ENCODE data around the gene ELF5. TPM values are rescaled to one million over a fixed set of nuclear protein-coding genes. Genes with fewer than 3 reads are reported as not detected.

The ELF5 gene
- total and polyA plus RNA-seq, 2 donors (not counting 1 experiment from before 2014, with no cell fraction given) = not detected

- Histone ChIP-seq H3K9ac (ENCODE audit: low read length) (no peak overlapping the region), H3K27me3 (replicated peaks in 1 of 4; ENCODE audit: control extremely low read depth in 1 of 4, control insufficient read depth in 3 of 4, insufficient read depth in 4 of 4, low read length in 3 of 4) (peaks cover 0 to 4% (median 2%) of the 10 kb centered on the region in 4 experiments), H3K79me2 (ENCODE audit: control insufficient read depth, insufficient read depth, low read length) (no peaks in the 10 kb centered on the region), H2AFZ (ENCODE audit: insufficient read depth, low read depth, low read length, poor library complexity, severe bottlenecking) (no peak overlapping the region), H3K4me1 (ENCODE audit: control insufficient read depth in 2 of 2, insufficient read depth in 2 of 2, low read length in 2 of 2) (no peaks in the 10 kb centered on the region), H4K20me1 (ENCODE audit: control insufficient read depth, insufficient read depth, low read length, poor library complexity, severe bottlenecking) (no peaks in the 10 kb centered on the region), H3K36me3 (replicated peaks in 1 of 2; ENCODE audit: control extremely low read depth in 1 of 2, control insufficient read depth in 1 of 2, extremely low read depth in 1 of 2, insufficient read depth in 2 of 2, low read length in 1 of 2) (no peaks in the 10 kb centered on the region), H3K9me3 (ENCODE audit: control extremely low read depth in 1 of 3, control insufficient read depth in 2 of 3, insufficient read depth in 1 of 3, low read length in 2 of 3) (peaks cover 0 to 7% (median 0%) of the 10 kb centered on the region in 3 donors), H3K4me3 (ENCODE audit: control extremely low read depth in 1 of 5, extremely low read depth in 1 of 5, insufficient read depth in 1 of 5, low read depth in 2 of 5, low read length in 4 of 5) (no peak overlapping the region), H3K27ac (ENCODE audit: low read length in 2 of 2) (no peak overlapping the region), H3K4me2 (replicated peaks; ENCODE audit: low read depth, low read length, poor library complexity, severe bottlenecking) (no peak overlapping the region)
- CTCF ChIA-PET = interaction anchor here (0.8 kb wide), 1 partner anchor 19 kb away, joined by 4 read pairs; no protein-coding TSS in a partner anchor
- Mint-ChIP-seq H3K27ac (no peak overlapping the region), H3K4me3 (no peak overlapping the region), H3K27me3 (peaks cover 42% of the 10 kb centered on the region), H3K9me3 (ENCODE audit: insufficient read depth) (peaks cover 8% of the 10 kb centered on the region), H3K4me1 (no peaks in the 10 kb centered on the region)
- WGBS (ENCODE audit: insufficient coverage) = no CpG with 5 or more reads among the region's 1 CpG
- POLR2A ChIA-PET = no interaction called here
- DNase-seq (no peak), ATAC-seq (ENCODE audit: low read depth) (no peak)
- TF ChIP-seq EZH2 (IDR thresholded peaks at IDR 0.05; ENCODE audit: borderline replicate concordance, insufficient read depth, low read depth, low read length, poor library complexity, severe bottlenecking) = no peak
- intact Hi-C loops (cut with micrococcal nuclease) = no loop called here
Observed at GRCh38 chr11:34531663-34532062, 18.1 kb upstream of the ELF5 start.

GRCh38 chr11:34530545-34531234, 17.1 kb upstream of the ELF5 start:
- intact Hi-C loops (cut with micrococcal nuclease) = no loop called here
- H3K9me3 ChIP-seq (ENCODE audit: control extremely low read depth in 1 of 3, control insufficient read depth in 2 of 3, insufficient read depth in 1 of 3, low read length in 2 of 3) = peaks cover 0 to 7% (median 0%) of the 10 kb centered on the region in 3 donors
- H3K9ac ChIP-seq (ENCODE audit: low read length) = no peak overlapping the region
- DNase-seq (no peak), ATAC-seq (ENCODE audit: low read depth) (no peak)
- peaks cover 0 to 4% (median 2%) of the 10 kb centered on the region in 4 experiments for H3K27me3 ChIP-seq (replicated peaks in 1 of 4; ENCODE audit: control extremely low read depth in 1 of 4, control insufficient read depth in 3 of 4, insufficient read depth in 4 of 4, low read length in 3 of 4)
- no peak overlapping the region for H3K4me3 ChIP-seq (ENCODE audit: control extremely low read depth in 1 of 5, extremely low read depth in 1 of 5, insufficient read depth in 1 of 5, low read depth in 2 of 5, low read length in 4 of 5)
- 100% methylated on average over 1 of the region's 3 CpGs for WGBS (ENCODE audit: insufficient coverage)
- CTCF ChIA-PET = interaction anchor here (0.7 to 0.8 kb wide), 2 partner anchors 18 to 874 kb away, joined by 3 to 4 read pairs; no protein-coding TSS in a partner anchor
- no peak overlapping the region for H3K27ac Mint-ChIP-seq
- peaks cover 8% of the 10 kb centered on the region for H3K9me3 Mint-ChIP-seq (ENCODE audit: insufficient read depth)
- no peaks in the 10 kb centered on the region for H3K79me2 ChIP-seq (ENCODE audit: control insufficient read depth, insufficient read depth, low read length)
- H3K27ac ChIP-seq (ENCODE audit: low read length in 2 of 2) = no peak overlapping the region
- POLR2A ChIA-PET = no interaction called here
- H3K36me3 ChIP-seq (replicated peaks in 1 of 2; ENCODE audit: control extremely low read depth in 1 of 2, control insufficient read depth in 1 of 2, extremely low read depth in 1 of 2, insufficient read depth in 2 of 2, low read length in 1 of 2) = no peaks in the 10 kb centered on the region
- peaks cover 2% of the 10 kb centered on the region for H3K4me1 Mint-ChIP-seq
- no peak overlapping the region for H3K4me2 ChIP-seq (replicated peaks; ENCODE audit: low read depth, low read length, poor library complexity, severe bottlenecking)
- no peak overlapping the region for H3K4me3 Mint-ChIP-seq
- no peak overlapping the region for H2AFZ ChIP-seq (ENCODE audit: insufficient read depth, low read depth, low read length, poor library complexity, severe bottlenecking)
- peaks cover 40% of the 10 kb centered on the region for H3K27me3 Mint-ChIP-seq
- no peak for TF ChIP-seq EZH2 (IDR thresholded peaks at IDR 0.05; ENCODE audit: borderline replicate concordance, insufficient read depth, low read depth, low read length, poor library complexity, severe bottlenecking)
- TF ChIP-seq CTCF (IDR thresholded peaks at IDR 0.05) = no peak
- H4K20me1 ChIP-seq (ENCODE audit: control insufficient read depth, insufficient read depth, low read length, poor library complexity, severe bottlenecking) = no peaks in the 10 kb centered on the region
- H3K4me1 ChIP-seq (ENCODE audit: control insufficient read depth in 2 of 2, insufficient read depth in 2 of 2, low read length in 2 of 2) = no peaks in the 10 kb centered on the region
